H9 (cell line): ENCODE measurements around the gene UGT1A3. TPM values are rescaled to one million over a fixed set of nuclear protein-coding genes. Genes with fewer than 3 reads are reported as not detected.

ENCODE experiments used
- DNase-seq: peaks from one replicate; pipeline ENCODE4 v3.0.0-alpha.2; 2017
- H2AFZ ChIP-seq: one replicate; pipeline ENCODE4 v1.6.1; 2013; ENCODE audit warnings: mild to moderate bottlenecking, low read length, control low read depth, moderate library complexity
- H2AK5ac ChIP-seq: 2 replicates; pipeline ENCODE4 v1.6.1; 2013; ENCODE audit warnings: low read length, control low read depth, mixed read lengths; ENCODE audit not compliant: insufficient read length
- H2BK120ac ChIP-seq: one replicate; pipeline ENCODE4 v1.6.1; 2013; ENCODE audit warnings: low read depth, mild to moderate bottlenecking, low read length, control low read depth, inconsistent platforms; ENCODE audit not compliant: poor library complexity, severe bottlenecking
- H2BK12ac ChIP-seq: 2 replicates; pipeline ENCODE4 v1.6.1; 2013; ENCODE audit warnings: low read length, control low read depth, mixed read lengths, low read depth; ENCODE audit not compliant: insufficient read length
- H2BK15ac ChIP-seq: 2 replicates; pipeline ENCODE4 v1.6.1; 2013; ENCODE audit warnings: low read depth, low read length, control low read depth
- H2BK20ac ChIP-seq: one replicate; pipeline ENCODE4 v1.6.1; 2013; ENCODE audit warnings: low read depth, mild to moderate bottlenecking, low read length, control low read depth, inconsistent platforms; ENCODE audit not compliant: poor library complexity, severe bottlenecking
- H2BK5ac ChIP-seq: 2 replicates; pipeline ENCODE4 v1.6.1; 2013; ENCODE audit warnings: low read length, control low read depth, mixed read lengths; ENCODE audit not compliant: insufficient read length
- H3K14ac ChIP-seq: 2 replicates; pipeline ENCODE4 v1.6.1; 2013; ENCODE audit warnings: low read length, control low read depth; ENCODE audit not compliant: insufficient read depth
- H3K18ac ChIP-seq: 2 replicates; pipeline ENCODE4 v1.6.1; 2013; ENCODE audit warnings: low read depth, mild to moderate bottlenecking, mixed read lengths, low read length, control low read depth; ENCODE audit not compliant: insufficient read length
- H3K23ac ChIP-seq: 2 replicates; pipeline ENCODE4 v1.6.1; 2013; ENCODE audit warnings: low read length, control low read depth, mixed read lengths, low read depth; ENCODE audit not compliant: insufficient read length
- H3K23me2 ChIP-seq: 2 replicates; pipeline ENCODE4 v1.6.1; 2013; ENCODE audit warnings: low read depth, mild to moderate bottlenecking, mixed read lengths, low read length, control low read depth; ENCODE audit not compliant: insufficient read length, poor library complexity, severe bottlenecking
- H3K27ac ChIP-seq: 2 replicates; pipeline ENCODE4 v1.5.1; 2013; ENCODE audit warnings: low read length, control low read depth, mixed read lengths, low read depth; ENCODE audit not compliant: insufficient read length
- H3K27me3 ChIP-seq: 2 replicates; pipeline ENCODE4 v1.6.1; 2013; ENCODE audit warnings: low read length, control low read depth, inconsistent platforms; ENCODE audit not compliant: insufficient read depth
- H3K4ac ChIP-seq: 2 replicates; pipeline ENCODE4 v1.6.1; 2013; ENCODE audit warnings: low read depth, mild to moderate bottlenecking, control low read depth, inconsistent platforms, low read length, moderate library complexity
- H3K4me1 ChIP-seq: 2 replicates; pipeline ENCODE4 v1.6.1; 2013; ENCODE audit warnings: low read length, control low read depth, inconsistent platforms; ENCODE audit not compliant: insufficient read depth
- H3K4me2 ChIP-seq: 2 replicates; pipeline ENCODE4 v1.6.1; 2013; ENCODE audit warnings: low read length, control low read depth, mixed read lengths; ENCODE audit not compliant: insufficient read length, insufficient read depth
- H3K56ac ChIP-seq: 2 replicates; pipeline ENCODE4 v1.6.1; 2013; ENCODE audit warnings: low read depth, mild to moderate bottlenecking, mixed read lengths, low read length, control low read depth; ENCODE audit not compliant: insufficient read length
- H3K79me1 ChIP-seq: 2 replicates; pipeline ENCODE4 v1.6.1; 2013; ENCODE audit warnings: low read depth, mild to moderate bottlenecking, moderate library complexity, low read length, control low read depth, inconsistent platforms; ENCODE audit not compliant: insufficient read depth, poor library complexity, severe bottlenecking
- H3K79me2 ChIP-seq: 2 replicates; pipeline ENCODE4 v1.6.1; 2013; ENCODE audit warnings: low read length, control low read depth, inconsistent platforms; ENCODE audit not compliant: insufficient read depth
- H3K9ac ChIP-seq: 2 replicates; pipeline ENCODE4 v1.6.1; 2013; ENCODE audit warnings: low read length, control low read depth, mixed read lengths; ENCODE audit not compliant: insufficient read length; ENCODE audit errors: extremely low read depth
- H3K9me3 ChIP-seq: one replicate; pipeline ENCODE4 v1.6.1; 2013; ENCODE audit warnings: low read depth, low read length, inconsistent platforms; ENCODE audit not compliant: control insufficient read depth
- H3T11ph ChIP-seq: one replicate; pipeline ENCODE4 v1.6.1; 2013; ENCODE audit warnings: mild to moderate bottlenecking, low read length, control low read depth, inconsistent platforms
- H4K20me1 ChIP-seq: one replicate; pipeline ENCODE4 v1.6.1; 2013; ENCODE audit not compliant: control insufficient read depth, insufficient read length, insufficient read depth
- H4K5ac ChIP-seq: 2 replicates; pipeline ENCODE4 v1.6.1; 2013; ENCODE audit warnings: low read depth, mild to moderate bottlenecking, mixed read lengths, low read length, control low read depth; ENCODE audit not compliant: insufficient read length
- H4K8ac ChIP-seq: replicated peaks from 2 replicates; pipeline ENCODE4 v1.6.1; 2013; ENCODE audit warnings: low read length, control low read depth, mixed read lengths, low read depth; ENCODE audit not compliant: insufficient read length
- H4K91ac ChIP-seq: 2 replicates; pipeline ENCODE4 v1.6.1; 2013; ENCODE audit warnings: low read depth, mild to moderate bottlenecking, moderate library complexity, mixed read lengths, low read length, control low read depth; ENCODE audit not compliant: insufficient read length
- H3K27ac Mint-ChIP-seq, 3 experiments: 2 replicates in 2 of 3; 3 replicates in 1 of 3; pipeline ENCODE4 v1.8.0; 2020 to 2021; ENCODE audit warnings: mixed read lengths in 3 of 3, mild to moderate bottlenecking in 1 of 3, moderate library complexity in 1 of 3
- H3K27me3 Mint-ChIP-seq: 2 replicates; pipeline ENCODE4 v1.8.0; 2021; ENCODE audit warnings: low read depth, mild to moderate bottlenecking, moderate library complexity, mixed read lengths
- H3K36me3 Mint-ChIP-seq, 3 experiments: 2 replicates in 2 of 3; 3 replicates in 1 of 3; pipeline ENCODE4 v1.8.0; 2020 to 2021; ENCODE audit warnings: low read depth in 3 of 3, mixed read lengths in 3 of 3; ENCODE audit not compliant: insufficient read depth in 1 of 3
- H3K4me1 Mint-ChIP-seq, 2 experiments: 2 replicates each; pipeline ENCODE4 v1.8.0; 2020; ENCODE audit warnings: mixed read lengths in 2 of 2
- H3K4me3 Mint-ChIP-seq, 2 experiments: 2 replicates in 1 of 2; 3 replicates in 1 of 2; pipeline ENCODE4 v1.8.0; 2020 to 2021; ENCODE audit warnings: mild to moderate bottlenecking in 2 of 2, mixed read lengths in 2 of 2, moderate library complexity in 1 of 2
- H3K9me3 Mint-ChIP-seq, 2 experiments: 2 replicates in 1 of 2; 3 replicates in 1 of 2; pipeline ENCODE4 v1.8.0; 2020; ENCODE audit warnings: mild to moderate bottlenecking in 2 of 2, mixed read lengths in 2 of 2, moderate library complexity in 1 of 2
- WGBS: extraction: QIAGEN DNeasy Blood & Tissue Kit; methylation state at CpG from one replicate; pipeline ENCODE4 v1.1.7; 2013; ENCODE audit warnings: missing lambda C conversion rate, low lambda C conversion rate, mixed read lengths; ENCODE audit not compliant: insufficient read length; ENCODE audit errors: extremely low coverage; 5-methylcytosine and 5-hydroxymethylcytosine counted together
- total RNA-seq: library from RNA; stranded (reverse); gene quantifications from 2 replicates; pipeline ENCODE4 v1.2.1, GENCODE V29; 2021
- TF ChIP-seq, protein P1 (sequence below): fragments of 200-600 bp; sonication (generic); conservative IDR thresholded peaks from 3 replicates; pipeline ENCODE4 v1.8.0; 2021; ENCODE audit warnings: antibody characterized with exemption, mild to moderate bottlenecking

UGT1A3 gene
- total RNA-seq, 1 experiment from 2014 or later = not detected

- no peaks in the 10 kb centered on the region for H3K23me2 ChIP-seq
- no peak overlapping the region for H3K4me2 ChIP-seq
- H3K27me3 ChIP-seq = no peaks in the 10 kb centered on the region
- TF ChIP-seq, protein P1, sequence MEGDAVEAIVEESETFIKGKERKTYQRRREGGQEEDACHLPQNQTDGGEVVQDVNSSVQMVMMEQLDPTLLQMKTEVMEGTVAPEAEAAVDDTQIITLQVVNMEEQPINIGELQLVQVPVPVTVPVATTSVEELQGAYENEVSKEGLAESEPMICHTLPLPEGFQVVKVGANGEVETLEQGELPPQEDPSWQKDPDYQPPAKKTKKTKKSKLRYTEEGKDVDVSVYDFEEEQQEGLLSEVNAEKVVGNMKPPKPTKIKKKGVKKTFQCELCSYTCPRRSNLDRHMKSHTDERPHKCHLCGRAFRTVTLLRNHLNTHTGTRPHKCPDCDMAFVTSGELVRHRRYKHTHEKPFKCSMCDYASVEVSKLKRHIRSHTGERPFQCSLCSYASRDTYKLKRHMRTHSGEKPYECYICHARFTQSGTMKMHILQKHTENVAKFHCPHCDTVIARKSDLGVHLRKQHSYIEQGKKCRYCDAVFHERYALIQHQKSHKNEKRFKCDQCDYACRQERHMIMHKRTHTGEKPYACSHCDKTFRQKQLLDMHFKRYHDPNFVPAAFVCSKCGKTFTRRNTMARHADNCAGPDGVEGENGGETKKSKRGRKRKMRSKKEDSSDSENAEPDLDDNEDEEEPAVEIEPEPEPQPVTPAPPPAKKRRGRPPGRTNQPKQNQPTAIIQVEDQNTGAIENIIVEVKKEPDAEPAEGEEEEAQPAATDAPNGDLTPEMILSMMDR = no peak
- peaks cover 12 to 19% of the 10 kb centered on the region in 2 experiments; a peak in 4 of 5 replicates for H3K9me3 Mint-ChIP-seq
- H4K91ac ChIP-seq = no peak overlapping the region
- no peaks in the 10 kb centered on the region for H3K79me1 ChIP-seq
- H4K5ac ChIP-seq = no peak overlapping the region
- no peak overlapping the region for H2AK5ac ChIP-seq
- H3K79me2 ChIP-seq = no peaks in the 10 kb centered on the region
- H3K4me3 Mint-ChIP-seq = no peak overlapping the region
- H3K4me1 ChIP-seq = no peaks in the 10 kb centered on the region
- no peak overlapping the region for H3K14ac ChIP-seq
- H2BK15ac ChIP-seq = no peak overlapping the region
- no peak for DNase-seq
- WGBS = no CpG with 5 or more reads among the region's 5 CpGs
- H4K8ac ChIP-seq = no peak overlapping the region
- no peak overlapping the region for H3K27ac Mint-ChIP-seq
- H3K9me3 ChIP-seq = peaks cover 4% of the 10 kb centered on the region
- no peak overlapping the region for H2BK20ac ChIP-seq
- H3K56ac ChIP-seq = no peak overlapping the region
- H3K18ac ChIP-seq = no peak overlapping the region
- H3K27me3 Mint-ChIP-seq = no peaks in the 10 kb centered on the region
- no peak overlapping the region for H2AFZ ChIP-seq
- no peak overlapping the region for H3K23ac ChIP-seq
- no peaks in the 10 kb centered on the region for H3K4me1 Mint-ChIP-seq
- no peak overlapping the region for H3K4ac ChIP-seq
- no peak overlapping the region for H3K9ac ChIP-seq
- no peak overlapping the region for H3T11ph ChIP-seq
- no peak overlapping the region for H2BK120ac ChIP-seq
- H2BK12ac ChIP-seq = no peak overlapping the region
- no peak overlapping the region for H2BK5ac ChIP-seq
- H3K27ac ChIP-seq = no peak overlapping the region
- no peaks in the 10 kb centered on the region for H4K20me1 ChIP-seq
- peaks cover 1 to 4% (median 3%) of the 10 kb centered on the region in 3 experiments; a peak in 3 of 7 replicates for H3K36me3 Mint-ChIP-seq
These were observed 45.0 kb downstream of the UGT1A3 start for GRCh38 chr2:233773854-233774253.
